HG02840 (cell line): ENCODE data around the gene SDC4.
"Not testable (repeated sequence)": the region's sequence is repeated elsewhere in the genome, so short reads cannot be mapped to it uniquely, and the experiment has no call there.

Experiments
- ATAC-seq: cut with Tn5 transposase; IDR thresholded peaks from one replicate; pipeline ENCODE4 v1.9.1; 2021; ENCODE audit warnings: mild to moderate bottlenecking, moderate library complexity, moderate number of reproducible peaks; ENCODE audit not compliant: unreplicated experiment, low FRiP score

Gene SDC4

GRCh38 chr20:45365444-45365970 lies 17.3 kb upstream of the SDC4 start:
- no peak for ATAC-seq

GRCh38 chr20:45363611-45364492 lies 15.6 kb upstream of the SDC4 start:
- no peak for ATAC-seq

- peak; percentile 83 for ATAC-seq
These were observed 14.8 kb upstream of the SDC4 start, which contains the start of gene SYS1 for GRCh38 chr20:45362804-45363610. Gene SYS1 (plus strand): TSS chr20:45363156. CDS start chr20:45363532, 376 bp downstream.

- no peak for ATAC-seq
These were observed 13.6 kb upstream of the SDC4 start for GRCh38 chr20:45361793-45362192.

- ATAC-seq: no peak
These were observed 11.4 kb upstream of the SDC4 start for GRCh38 chr20:45359406-45360148.

- ATAC-seq: no peak
These were observed 10.8 kb upstream of the SDC4 start for GRCh38 chr20:45359069-45359405.

- no peak for ATAC-seq
These were observed 10.3 kb upstream of the SDC4 start for GRCh38 chr20:45358282-45359068.

- no peak for ATAC-seq
These were observed 7.2 kb upstream of the SDC4 start for GRCh38 chr20:45355209-45356084.

GRCh38 chr20:45354423-45355208 lies 6.4 kb upstream of the SDC4 start:
- ATAC-seq: no peak

GRCh38 chr20:45353746-45354145 lies 5.5 kb upstream of the SDC4 start:
- no peak for ATAC-seq

- ATAC-seq: no peak
These were observed 4.5 kb upstream of the SDC4 start for GRCh38 chr20:45352729-45353128.

GRCh38 chr20:45350795-45351194 lies 2.6 kb upstream of the SDC4 start:
- ATAC-seq: not testable (repeated sequence)

- no peak for ATAC-seq
These were observed 2.0 kb upstream of the SDC4 start for GRCh38 chr20:45350217-45350616.

GRCh38 chr20:45347297-45347935 lies 808 bp downstream of the SDC4 start:
- ATAC-seq: no peak

- no peak for ATAC-seq
These were observed 1.4 kb downstream of the SDC4 start for GRCh38 chr20:45346851-45347250.

- ATAC-seq: no peak
These were observed 1.9 kb downstream of the SDC4 start for GRCh38 chr20:45346291-45346718.

GRCh38 chr20:45345104-45345936 lies 2.9 kb downstream of the SDC4 start:
- no peak for ATAC-seq
